HFFc6 (cell line): ENCODE data around the gene LPAR1. TPM values are rescaled to one million over a fixed set of nuclear protein-coding genes. Genes with fewer than 3 reads are reported as not detected.
A peak's percentile ranks its signal among the peaks of the same experiment; 100 is the strongest.

Experiments used
- DNase-seq: peaks from one replicate; pipeline ENCODE4 v3.0.0-alpha.2; 2018
- H3K27ac Mint-ChIP-seq: 2 replicates; pipeline ENCODE4 v1.8.0; 2020; ENCODE audit warnings: mild to moderate bottlenecking, mixed read lengths
- H3K27me3 Mint-ChIP-seq: 2 replicates; pipeline ENCODE4 v1.8.0; 2021; ENCODE audit warnings: mild to moderate bottlenecking, moderate library complexity, mixed read lengths; ENCODE audit not compliant: insufficient read depth
- H3K36me3 Mint-ChIP-seq: 2 replicates; pipeline ENCODE4 v1.8.0; 2021; ENCODE audit warnings: low read depth, mixed read lengths
- H3K4me1 Mint-ChIP-seq: 2 replicates; pipeline ENCODE4 v1.8.0; 2020; ENCODE audit warnings: low read depth, mixed read lengths
- H3K4me3 Mint-ChIP-seq: 2 replicates; pipeline ENCODE4 v1.8.0; 2020; ENCODE audit warnings: mild to moderate bottlenecking, moderate library complexity, mixed read lengths
- H3K9me3 Mint-ChIP-seq: 2 replicates; pipeline ENCODE4 v1.8.0; 2020; ENCODE audit warnings: mild to moderate bottlenecking, mixed read lengths
- total RNA-seq, 6 experiments: library from RNA; stranded (reverse); fragmentation: NEBNext Ultra II Directional; extraction: Animal tissue kit (Norgen Biotek cat#: 25700); gene quantifications; 2 replicates in 1 of 6; 3 replicates in 5 of 6; pipeline ENCODE4 v1.2.3, GENCODE V29; 2021
- TF ChIP-seq, protein P1 (sequence below): fragments of 200-600 bp; sonication (generic); IDR thresholded peaks from 2 replicates; pipeline ENCODE4 v1.5.0; 2021; ENCODE audit warnings: antibody characterized with exemption, mild to moderate bottlenecking

LPAR1 gene
- total RNA-seq, 6 experiments from 2014 or later, result 70.6 to 148 (median 123) TPM

DNA sequence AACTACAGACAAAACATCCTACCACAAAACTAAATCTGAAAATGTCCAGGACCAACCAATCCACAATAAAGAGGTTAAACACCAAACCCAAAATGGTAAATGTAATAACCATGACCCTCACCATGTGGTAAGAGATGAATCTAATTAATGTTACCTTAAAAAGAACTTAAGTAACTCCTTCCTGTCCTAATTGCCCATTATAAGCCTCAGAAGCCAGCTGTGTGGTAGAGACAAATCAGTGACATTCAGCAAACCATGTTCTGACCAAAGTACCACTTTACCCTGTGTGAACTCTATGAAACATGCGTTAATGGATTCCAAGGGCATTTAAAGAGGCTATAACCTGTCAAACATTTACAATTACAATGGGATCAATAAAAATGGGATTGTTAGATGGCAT, 25.0 kb downstream of the LPAR1 start:
- no peaks in the 10 kb centered on the region; the same call in 1 of the 2 replicates for H3K27me3 Mint-ChIP-seq

DNA sequence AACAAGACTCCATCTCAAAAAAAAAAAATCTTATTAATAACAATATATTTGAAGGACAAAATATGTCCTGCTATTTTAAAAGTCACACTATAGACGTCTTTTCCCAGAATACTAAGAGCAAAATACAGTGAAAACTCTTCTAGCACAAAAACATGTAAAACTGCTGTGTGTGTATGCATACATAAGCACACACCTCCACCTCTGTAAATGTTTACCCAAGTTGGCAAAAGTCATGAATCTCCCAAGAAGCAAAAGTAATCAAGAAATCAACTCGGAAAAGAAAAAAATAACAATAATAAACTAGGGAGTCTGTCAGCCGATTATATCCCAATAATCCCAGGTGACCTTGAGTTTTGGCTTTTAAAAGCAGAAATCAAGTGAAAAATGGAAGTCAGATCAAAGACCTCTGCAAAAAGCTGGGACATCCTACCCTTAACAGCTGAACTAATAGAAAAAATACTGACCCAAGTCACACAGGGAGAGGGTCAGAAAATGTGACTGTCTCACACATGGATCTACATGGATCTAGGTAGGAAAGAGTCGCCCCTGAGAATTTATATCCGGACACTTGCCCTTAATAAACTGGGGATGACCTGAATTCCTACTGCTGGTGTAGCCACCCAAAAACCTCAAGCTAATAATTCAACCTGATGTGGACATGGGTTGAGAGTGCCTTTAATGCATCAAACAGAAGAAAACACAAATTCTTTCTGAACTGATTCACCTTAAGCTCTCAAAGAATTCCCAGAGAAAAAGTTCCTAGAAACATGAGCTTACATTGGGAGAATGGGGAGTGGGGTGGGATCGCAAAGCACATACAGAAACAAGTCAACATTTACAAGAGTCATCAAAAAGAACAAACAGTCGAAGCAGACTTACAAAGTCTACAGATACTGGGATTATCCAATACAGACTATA, 29.9 kb downstream of the LPAR1 start:
- Mint-ChIP-seq H3K27me3 (no peaks in the 10 kb centered on the region), H3K4me3 (no peak overlapping the region), H3K36me3 (peaks cover 42% of the 10 kb centered on the region), H3K9me3 (no peaks in the 10 kb centered on the region), H3K4me1 (peaks cover 68% of the 10 kb centered on the region), H3K27ac (peak overlapping the region; percentile 2; the same call in 1 of the 2 replicates)
- TF ChIP-seq, protein P1, sequence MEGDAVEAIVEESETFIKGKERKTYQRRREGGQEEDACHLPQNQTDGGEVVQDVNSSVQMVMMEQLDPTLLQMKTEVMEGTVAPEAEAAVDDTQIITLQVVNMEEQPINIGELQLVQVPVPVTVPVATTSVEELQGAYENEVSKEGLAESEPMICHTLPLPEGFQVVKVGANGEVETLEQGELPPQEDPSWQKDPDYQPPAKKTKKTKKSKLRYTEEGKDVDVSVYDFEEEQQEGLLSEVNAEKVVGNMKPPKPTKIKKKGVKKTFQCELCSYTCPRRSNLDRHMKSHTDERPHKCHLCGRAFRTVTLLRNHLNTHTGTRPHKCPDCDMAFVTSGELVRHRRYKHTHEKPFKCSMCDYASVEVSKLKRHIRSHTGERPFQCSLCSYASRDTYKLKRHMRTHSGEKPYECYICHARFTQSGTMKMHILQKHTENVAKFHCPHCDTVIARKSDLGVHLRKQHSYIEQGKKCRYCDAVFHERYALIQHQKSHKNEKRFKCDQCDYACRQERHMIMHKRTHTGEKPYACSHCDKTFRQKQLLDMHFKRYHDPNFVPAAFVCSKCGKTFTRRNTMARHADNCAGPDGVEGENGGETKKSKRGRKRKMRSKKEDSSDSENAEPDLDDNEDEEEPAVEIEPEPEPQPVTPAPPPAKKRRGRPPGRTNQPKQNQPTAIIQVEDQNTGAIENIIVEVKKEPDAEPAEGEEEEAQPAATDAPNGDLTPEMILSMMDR, result no peak
- DNase-seq, result no peak

More for the DNA sequence above, 25.0 kb downstream of the LPAR1 start:
- no peak for DNase-seq
- Mint-ChIP-seq H3K4me3 (no peak overlapping the region), H3K9me3 (no peaks in the 10 kb centered on the region), H3K27ac (0 out of 2 replicates have a peak overlapping the region, but pooled peaks have one; percentile 4), H3K4me1 (peaks cover 33% of the 10 kb centered on the region), H3K36me3 (peaks cover 20% of the 10 kb centered on the region)
- TF ChIP-seq, protein P1, result no peak

DNA sequence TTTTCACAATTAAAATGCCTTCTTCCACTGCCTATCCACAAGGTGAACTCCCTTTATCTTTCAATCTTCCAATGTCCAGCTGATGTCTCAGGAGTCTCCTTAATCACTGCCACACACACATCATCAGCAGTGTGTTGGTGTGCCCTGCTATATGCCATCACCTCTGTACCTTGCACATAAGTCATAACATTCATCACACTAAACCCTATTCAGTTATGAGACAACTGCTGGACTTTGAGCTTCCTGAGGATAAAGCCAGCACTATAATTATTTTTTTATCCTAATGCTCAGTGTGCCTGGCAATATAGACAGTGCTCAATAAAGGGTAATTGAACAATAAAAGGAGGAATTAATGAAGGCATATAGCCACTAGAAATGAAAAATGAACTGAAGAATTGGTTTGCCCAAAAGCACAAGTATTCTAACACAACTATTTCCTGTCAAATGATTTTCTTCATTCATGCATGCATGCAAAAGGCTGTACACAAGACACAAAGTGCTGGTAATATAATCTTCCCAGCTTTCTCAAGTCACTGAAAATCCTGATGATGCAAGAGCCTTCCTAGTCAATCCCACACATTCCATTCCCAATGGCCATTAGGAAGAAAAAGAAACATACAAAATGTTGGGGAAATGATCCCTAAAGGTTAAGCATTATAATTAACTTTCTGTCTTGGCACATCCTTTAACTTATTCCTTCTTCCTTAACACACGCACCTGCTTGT, 32.4 kb downstream of the LPAR1 start:
- Mint-ChIP-seq H3K27ac (no peak overlapping the region; the same call in 1 of the 2 replicates), H3K4me1 (peaks cover 74% of the 10 kb centered on the region), H3K36me3 (peaks cover 47% of the 10 kb centered on the region)

DNA sequence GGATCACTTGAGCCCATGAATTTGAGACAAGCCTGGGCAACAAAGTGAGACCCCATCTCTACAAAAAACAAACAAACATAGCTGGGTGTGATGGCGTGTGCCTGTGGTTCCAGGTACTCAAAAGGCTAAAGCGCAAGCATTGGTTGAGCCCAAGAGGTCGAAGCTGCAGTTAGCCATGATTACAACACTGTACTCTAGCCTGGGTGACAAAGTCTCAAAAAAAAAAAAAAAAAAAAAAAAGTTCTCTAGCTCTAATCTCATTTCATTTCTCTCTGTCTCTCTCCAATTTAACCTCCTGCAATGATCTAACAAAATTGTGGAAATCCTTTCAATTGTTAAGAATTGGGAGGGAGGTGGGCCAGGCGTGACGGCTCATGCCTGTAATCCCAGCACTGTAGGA, 33.3 kb downstream of the LPAR1 start:
- TF ChIP-seq, protein P1, result no peak
- no peaks in the 10 kb centered on the region for H3K9me3 Mint-ChIP-seq
- no peak for DNase-seq
- no peak overlapping the region for H3K4me3 Mint-ChIP-seq
- no peaks in the 10 kb centered on the region for H3K27me3 Mint-ChIP-seq
- H3K36me3 Mint-ChIP-seq, result peaks cover 51% of the 10 kb centered on the region
- H3K27ac Mint-ChIP-seq, result no peak overlapping the region
- peaks cover 72% of the 10 kb centered on the region for H3K4me1 Mint-ChIP-seq

More for the DNA sequence above, 32.4 kb downstream of the LPAR1 start:
- Mint-ChIP-seq H3K27me3 (no peaks in the 10 kb centered on the region), H3K9me3 (no peaks in the 10 kb centered on the region), H3K4me3 (peak overlapping the region; percentile 2; the same call in 1 of the 2 replicates)
- TF ChIP-seq, protein P1, result no peak
- no peak for DNase-seq

DNA sequence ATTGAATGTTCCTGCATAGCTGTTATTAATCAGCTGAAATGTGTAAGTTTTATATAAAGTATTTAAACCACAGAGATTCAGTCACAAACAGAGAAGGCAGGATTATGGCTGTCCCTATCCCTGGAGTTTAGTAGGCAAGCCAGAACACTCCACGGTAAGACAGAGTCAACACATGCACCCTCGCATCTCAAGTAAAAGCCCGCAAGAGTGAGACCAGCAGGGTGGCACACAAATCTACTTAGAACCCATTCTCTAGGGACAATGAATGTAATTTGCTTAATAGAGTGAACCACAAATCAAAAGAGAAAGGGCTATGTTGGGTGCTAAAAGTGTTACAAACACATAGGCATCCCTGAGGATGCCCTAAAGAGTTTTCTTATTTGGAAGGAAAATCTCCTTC, 35.1 kb downstream of the LPAR1 start:
- TF ChIP-seq, protein P1, result no peak
- no peak overlapping the region for H3K4me3 Mint-ChIP-seq
- H3K27ac Mint-ChIP-seq, result no peak overlapping the region
- no peaks in the 10 kb centered on the region for H3K27me3 Mint-ChIP-seq
- DNase-seq, result no peak
- peaks cover 78% of the 10 kb centered on the region for H3K4me1 Mint-ChIP-seq
- no peaks in the 10 kb centered on the region for H3K9me3 Mint-ChIP-seq
- H3K36me3 Mint-ChIP-seq, result peaks cover 68% of the 10 kb centered on the region
